ENCODE results near the gene LBX2. TPM values are rescaled to one million over a fixed set of nuclear protein-coding genes. Genes with fewer than 3 reads are reported as not detected.

Gene LBX2
- total and polyA plus RNA-seq, 9 of the 15 experiments (the other 6 are each of a cell fraction or from before 2014, with no cell fraction given), result 0.39 to 6.2 (median 1.8) TPM; not detected in 1

GRCh38 chr2:74496997-74497776, 2.2 kb downstream of the LBX2 start (continued):
- TF ChIP-seq HCFC1 (IDR thresholded peaks at IDR 0.05; ENCODE audit: low read depth, low read length) (no peak), ZNF699 (CRISPR knock-in tag; IDR thresholded peaks at IDR 0.05; ENCODE audit: insufficient replicate concordance) (no peak), NFIX (CRISPR knock-in tag; IDR thresholded peaks at IDR 0.05; ENCODE audit: low read depth) (peak; percentile 97), PCBP1 (IDR thresholded peaks at IDR 0.05; ENCODE audit: low read depth, low read length, poor library complexity, severe bottlenecking) (no peak), ZNF639 (CRISPR knock-in tag; conservative IDR thresholded peaks at IDR 0.05 in 1 of 2, IDR thresholded peaks at IDR 0.05 in 1 of 2) (no peak), POLR2AphosphoS2 (IDR thresholded peaks at IDR 0.05; ENCODE audit: low read length) (no peak), SMAD1 (IDR thresholded peaks at IDR 0.05; ENCODE audit: low read depth, low read length, partially characterized antibody) (peak; percentile 80), FOXP4 (CRISPR knock-in tag; IDR thresholded peaks at IDR 0.05; ENCODE audit: borderline replicate concordance) (no peak), EWSR1 (IDR thresholded peaks at IDR 0.05; ENCODE audit: borderline replicate concordance, low read depth, partially characterized antibody) (no peak), USF1 (CRISPR knock-in tag; IDR thresholded peaks at IDR 0.05) (no peak), TGIF2 (CRISPR knock-in tag; IDR thresholded peaks at IDR 0.05) (no peak)

Data from K562 (cell line).